A673 (cell line): ENCODE data around the gene CDH26. TPM values are rescaled to one million over a fixed set of nuclear protein-coding genes. Genes with fewer than 3 reads are reported as not detected.

Experiments used
- BruUV-seq: library from RNA; stranded (reverse); fragments of 400-500 nt; replicated peaks from 2 replicates; lab custom pipeline; 2021; lab: Mats Ljungman, UMichigan
- CTCF ChIA-PET: fragments of 300-600 bp; sonication (Branson Sonifier 250); formaldehyde crosslinking; loops from one replicate; lab custom pipeline; 2022; ENCODE audit warnings: antibody characterized with exemption; lab: Charles Lee
- POLR2A ChIA-PET: fragments of 300-600 bp; sonication (Branson Sonifier 250); formaldehyde crosslinking; loops from one replicate; lab custom pipeline; 2022; ENCODE audit warnings: antibody characterized with exemption; ENCODE audit not compliant: low non-redundant PET; lab: Charles Lee
- DNase-seq: peaks from one replicate; pipeline ENCODE4 v3.0.0-alpha.2; 2015; ENCODE audit warnings: low spot score
- H3K27ac ChIP-seq: fragments of 200-600 bp; sonication (generic); 2 replicates; pipeline ENCODE4 v1.5.1; 2016; ENCODE audit warnings: mixed run types, low read depth, mild to moderate bottlenecking, mixed read lengths, antibody characterized with exemption, low read length; ENCODE audit not compliant: poor library complexity, severe bottlenecking
- H3K27me3 ChIP-seq: fragments of 200-600 bp; sonication (generic); replicated peaks from 2 replicates; pipeline ENCODE4 v1.6.1; 2017; ENCODE audit warnings: mixed run types, low read depth, mild to moderate bottlenecking, mixed read lengths, antibody characterized with exemption, low read length; ENCODE audit not compliant: insufficient read depth, poor library complexity
- H3K36me3 ChIP-seq: fragments of 200-600 bp; sonication (generic); 2 replicates; pipeline ENCODE4 v1.6.1; 2016; ENCODE audit warnings: mixed run types, mild to moderate bottlenecking, mixed read lengths, antibody characterized with exemption, low read length; ENCODE audit not compliant: insufficient read depth, poor library complexity, severe bottlenecking
- H3K4me1 ChIP-seq: fragments of 200-600 bp; sonication (generic); 2 replicates; pipeline ENCODE4 v1.6.1; 2017; ENCODE audit warnings: mixed run types, mild to moderate bottlenecking, mixed read lengths, antibody characterized with exemption, low read length; ENCODE audit not compliant: insufficient read depth, poor library complexity, severe bottlenecking
- H3K4me3 ChIP-seq: fragments of 200-600 bp; sonication (generic); 2 replicates; pipeline ENCODE4 v1.5.1; 2016; ENCODE audit warnings: low read depth, mixed run types, mild to moderate bottlenecking, mixed read lengths, low read length; ENCODE audit not compliant: poor library complexity, severe bottlenecking
- H3K9me3 ChIP-seq: fragments of 200-600 bp; sonication (generic); 2 replicates; pipeline ENCODE4 v1.6.1; 2016; ENCODE audit warnings: mixed run types, low read depth, mild to moderate bottlenecking, mixed read lengths, antibody characterized with exemption, low read length; ENCODE audit not compliant: poor library complexity, severe bottlenecking
- CTCF ChIP-seq: fragments of 300-800, 200-600 bp; sonication (generic); conservative IDR thresholded peaks from 2 replicates; pipeline ENCODE4 v1.5.1; 2017; ENCODE audit warnings: low read depth, mild to moderate bottlenecking, antibody characterized with exemption, low read length, moderate library complexity, mixed read lengths
- EZH2 ChIP-seq: fragments of 200-600 bp; sonication (generic); IDR thresholded peaks from 2 replicates; pipeline ENCODE4 v1.6.1; 2017; ENCODE audit warnings: borderline replicate concordance, low read depth, mild to moderate bottlenecking, mixed read lengths, antibody characterized with exemption, low read length; ENCODE audit not compliant: poor library complexity, severe bottlenecking
- intact Hi-C: fragments of 100-400 bp; cut with micrococcal nuclease; formaldehyde crosslinking; loops from one replicate; pipeline ENCODE4 v1.10.0; 2022; ENCODE audit not compliant: unreplicated experiment
- total RNA-seq: library from RNA; stranded (reverse); gene quantifications from 2 replicates; pipeline ENCODE4 v1.2.3, GENCODE V29; 2021

Gene CDH26
- total RNA-seq, 1 experiment from 2014 or later, result 0.58 TPM

- TF ChIP-seq CTCF, result no peak
- TF ChIP-seq EZH2, result no peak
- Histone ChIP-seq H3K4me1 (no peaks in the 10 kb centered on the region), H3K9me3 (peaks cover 9% of the 10 kb centered on the region), H3K27ac (no peak overlapping the region), H3K4me3 (no peak overlapping the region), H3K36me3 (no peaks in the 10 kb centered on the region), H3K27me3 (peaks cover 16% of the 10 kb centered on the region)
- CTCF ChIA-PET, result no interaction called here
- no TSS peak for BruUV-seq
- peak; percentile 9 for DNase-seq
- intact Hi-C loops, result no loop called here
- POLR2A ChIA-PET, result no interaction called here
These were observed 53.6 kb downstream of the CDH26 start for GRCh38 chr20:60011512-60012507.

GRCh38 chr20:60013296-60014139 is 55.3 kb downstream of the CDH26 start:
- no peak for TF ChIP-seq EZH2
- no peak for TF ChIP-seq CTCF
- BruUV-seq, result no TSS peak
- Histone ChIP-seq H3K4me1 (no peaks in the 10 kb centered on the region), H3K9me3 (peaks cover 9% of the 10 kb centered on the region), H3K27ac (no peak overlapping the region), H3K4me3 (no peak overlapping the region), H3K36me3 (no peaks in the 10 kb centered on the region), H3K27me3 (peaks cover 23% of the 10 kb centered on the region)
- no peak for DNase-seq
- ChIA-PET POLR2A (no interaction called here), CTCF (no interaction called here)
- intact Hi-C loops, result no loop called here

- H3K4me1 ChIP-seq, result no peaks in the 10 kb centered on the region
- CTCF ChIA-PET, result no interaction called here
- peaks cover 9% of the 10 kb centered on the region for H3K9me3 ChIP-seq
- H3K4me3 ChIP-seq, result no peak overlapping the region
- no peaks in the 10 kb centered on the region for H3K36me3 ChIP-seq
- peaks cover 23% of the 10 kb centered on the region for H3K27me3 ChIP-seq
- intact Hi-C loops, result no loop called here
- no TSS peak for BruUV-seq
- TF ChIP-seq EZH2, result no peak
- TF ChIP-seq CTCF, result no peak
- no peak overlapping the region for H3K27ac ChIP-seq
- no peak for DNase-seq
- POLR2A ChIA-PET, result no interaction called here
These were observed 58.2 kb downstream of the CDH26 start for GRCh38 chr20:60016406-60016805.
